Liver (tissue), 9 donors: ENCODE data around the gene CFAP299. TPM values are rescaled to one million over a fixed set of nuclear protein-coding genes. Genes with fewer than 3 reads are reported as not detected.
"Not testable (repeated sequence)": the region's sequence is repeated elsewhere in the genome, so short reads cannot be mapped to it uniquely, and the experiment has no call there.

Experiments used
- DNase-seq: peaks from one replicate; pipeline ENCODE4 v3.0.0-alpha.2; 2017; ENCODE audit warnings: low spot score
- H3K27ac ChIP-seq, 2 donors: one replicate each; pipeline ENCODE4 v1.7.0; 2013; ENCODE audit warnings: inconsistent platforms in 2 of 2, low read length in 2 of 2, control low read depth in 1 of 2, low read depth in 1 of 2, mild to moderate bottlenecking in 1 of 2
- H3K27me3 ChIP-seq, 4 donors: one replicate each; pipeline versions ENCODE4 v1.6.1 to v1.7.0; 2013; ENCODE audit warnings: low read length in 3 of 4, inconsistent platforms in 1 of 4, mild to moderate bottlenecking in 1 of 4, moderate library complexity in 1 of 4; ENCODE audit not compliant: control insufficient read depth in 4 of 4, insufficient read depth in 4 of 4
- H3K36me3 ChIP-seq, 4 donors: one replicate each; pipeline versions ENCODE4 v1.6.1 to v1.7.0; 2013; ENCODE audit warnings: low read length in 3 of 4, mild to moderate bottlenecking in 3 of 4, low read depth in 1 of 4, moderate library complexity in 1 of 4; ENCODE audit not compliant: control insufficient read depth in 4 of 4, insufficient read depth in 3 of 4
- H3K4me1 ChIP-seq, 4 donors: one replicate each; pipeline versions ENCODE4 v1.6.1 to v1.7.0; 2013; ENCODE audit warnings: low read length in 3 of 4, mild to moderate bottlenecking in 3 of 4, moderate library complexity in 1 of 4; ENCODE audit not compliant: control insufficient read depth in 4 of 4, insufficient read depth in 4 of 4
- H3K4me3 ChIP-seq, 3 donors: one replicate each; pipeline versions ENCODE4 v1.6.1 to v1.7.0; 2013; ENCODE audit warnings: low read length in 3 of 3, control low read depth in 1 of 3, low read depth in 1 of 3, mild to moderate bottlenecking in 1 of 3
- H3K9ac ChIP-seq, 2 donors: one replicate each; pipeline ENCODE4 v1.7.0; 2013; ENCODE audit warnings: low read length in 2 of 2, mild to moderate bottlenecking in 2 of 2, moderate library complexity in 2 of 2, control low read depth in 1 of 2, low read depth in 1 of 2
- H3K9me3 ChIP-seq, 4 donors: one replicate each; pipeline versions ENCODE4 v1.6.1 to v1.7.0; 2013; ENCODE audit warnings: low read length in 3 of 4; ENCODE audit not compliant: control insufficient read depth in 4 of 4
- ATF3 ChIP-seq: IDR thresholded peaks from 2 replicates; pipeline ENCODE4 v1.6.1; 2016; ENCODE audit warnings: antibody characterized with exemption
- EGR1 ChIP-seq, 2 donors: IDR thresholded peaks; 2 replicates each; pipeline ENCODE4 v1.6.1; 2016 to 2018; ENCODE audit warnings: antibody characterized with exemption in 2 of 2, low read depth in 2 of 2
- FOXA1 ChIP-seq: IDR thresholded peaks from 2 replicates; pipeline ENCODE4 v1.6.1; 2016; ENCODE audit warnings: antibody characterized with exemption
- FOXA2 ChIP-seq: IDR thresholded peaks from 2 replicates; pipeline ENCODE4 v1.6.1; 2016; ENCODE audit warnings: antibody characterized with exemption
- GABPA ChIP-seq, 2 donors: IDR thresholded peaks in 1 of 2; conservative IDR thresholded peaks in 1 of 2; 2 replicates each; pipeline ENCODE4 v1.6.1; 2016; ENCODE audit warnings: antibody characterized with exemption in 2 of 2, mild to moderate bottlenecking in 1 of 2, moderate library complexity in 1 of 2
- HNF4A ChIP-seq, 2 donors: conservative IDR thresholded peaks; 2 replicates each; pipeline ENCODE4 v1.6.1; 2016; ENCODE audit warnings: antibody characterized with exemption in 2 of 2, mild to moderate bottlenecking in 2 of 2
- HNF4G ChIP-seq: IDR thresholded peaks from 2 replicates; pipeline ENCODE4 v1.6.1; 2016; ENCODE audit warnings: antibody characterized with exemption
- JUND ChIP-seq, 2 donors: IDR thresholded peaks; 2 replicates each; pipeline ENCODE4 v1.6.1; 2016; ENCODE audit warnings: antibody characterized with exemption in 2 of 2
- MAX ChIP-seq: IDR thresholded peaks from 2 replicates; pipeline ENCODE4 v1.6.1; 2016; ENCODE audit warnings: antibody characterized with exemption
- NR2F2 ChIP-seq: IDR thresholded peaks from 2 replicates; pipeline ENCODE4 v1.6.1; 2016; ENCODE audit warnings: antibody characterized with exemption
- RAD21 ChIP-seq, 2 donors: IDR thresholded peaks; 2 replicates each; pipeline ENCODE4 v1.6.1; 2016; ENCODE audit warnings: antibody characterized with exemption in 2 of 2, mild to moderate bottlenecking in 2 of 2
- REST ChIP-seq: IDR thresholded peaks from 2 replicates; pipeline ENCODE4 v1.6.1; 2016; ENCODE audit warnings: antibody characterized with exemption, mild to moderate bottlenecking
- RXRA ChIP-seq, 2 donors: IDR thresholded peaks; 2 replicates each; pipeline ENCODE4 v1.6.1; 2017 to 2018; ENCODE audit warnings: antibody characterized with exemption in 2 of 2, mild to moderate bottlenecking in 1 of 2
- SP1 ChIP-seq: IDR thresholded peaks from 2 replicates; pipeline ENCODE4 v1.6.1; 2018; ENCODE audit warnings: antibody characterized with exemption, mild to moderate bottlenecking
- TAF1 ChIP-seq: conservative IDR thresholded peaks from 2 replicates; pipeline ENCODE4 v1.6.1; 2016; ENCODE audit warnings: antibody characterized with exemption, mild to moderate bottlenecking
- YY1 ChIP-seq: IDR thresholded peaks from 2 replicates; pipeline ENCODE4 v1.6.1; 2016; ENCODE audit warnings: antibody characterized with exemption, mild to moderate bottlenecking
- WGBS: extraction: QIAGEN DNeasy Blood & Tissue Kit; methylation state at CpG from one replicate; pipeline ENCODE4 v1.1.7; 2013; 5-methylcytosine and 5-hydroxymethylcytosine counted together
- polyA plus RNA-seq, 2 donors: library from polyadenylated mRNA; stranded (reverse) in 1 of 2; unstranded in 1 of 2; fragments of 200-250 nt in 1 of 2; fragments of >200 nt in 1 of 2; fragmentation: Nextera tagmentation in 1 of 2; extraction: Ambion mirVana in 1 of 2; gene quantifications; one replicate each; pipeline versions ENCODE4 v1.2.1 to v1.2.3, GENCODE V29; 2013 to 2015
- total RNA-seq, 2 donors: library from RNA; depleted of rRNA; stranded (reverse); fragments of >200 nt; gene quantifications; one replicate each; pipeline ENCODE4 v1.2.3, GENCODE V29; 2014
- TF ChIP-seq, protein P1 (sequence below): fragments of 150-350 bp; IDR thresholded peaks from 2 replicates; pipeline ENCODE4 v1.5.1; 2017; ENCODE audit warnings: improper control_type of control experiment, low read depth, low read length; ENCODE audit not compliant: missing input control
- TF ChIP-seq, protein P2 (sequence below): IDR thresholded peaks from 2 replicates; pipeline ENCODE4 v1.6.1; 2016; ENCODE audit warnings: antibody characterized with exemption
- donor health status: healthy.
- donor health status: healthy.
- donor health status: healthy.
- donor health status: healthy.
- donor health status: healthy.

Gene CFAP299
- total and polyA plus RNA-seq, 4 donors: not detected

DNA sequence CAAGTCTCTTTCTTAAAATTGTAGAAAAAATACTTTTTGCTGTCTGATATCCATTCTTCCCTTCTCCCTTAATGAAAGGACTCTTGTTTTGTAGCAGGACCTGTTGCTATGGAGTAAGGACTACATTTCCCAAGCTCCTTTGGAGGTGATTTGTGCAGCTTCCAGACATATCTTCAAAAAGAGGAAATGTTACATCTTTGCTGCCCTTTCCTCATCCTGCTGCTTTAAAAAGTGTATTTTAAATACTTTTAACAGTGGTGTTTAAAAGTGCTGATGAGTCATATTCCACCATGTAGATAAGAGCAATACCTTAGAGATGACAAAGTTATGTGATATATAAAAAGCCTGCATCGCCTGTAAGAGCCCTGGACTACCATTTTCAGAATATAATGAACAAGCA is 98.7 kb downstream of the CFAP299 start:
- DNase-seq: no peak
- H3K4me3 ChIP-seq: no peak overlapping the region
- H3K9me3 ChIP-seq: no peaks in the 10 kb centered on the region
- no peak for TF ChIP-seq NR2F2
- TF ChIP-seq YY1: no peak
- TF ChIP-seq HNF4A (conservative IDR thresholded peaks at IDR 0.05): no peak
- no peak for TF ChIP-seq MAX
- TF ChIP-seq SP1: no peak
- TF ChIP-seq TAF1: no peak
- TF ChIP-seq, protein P1, sequence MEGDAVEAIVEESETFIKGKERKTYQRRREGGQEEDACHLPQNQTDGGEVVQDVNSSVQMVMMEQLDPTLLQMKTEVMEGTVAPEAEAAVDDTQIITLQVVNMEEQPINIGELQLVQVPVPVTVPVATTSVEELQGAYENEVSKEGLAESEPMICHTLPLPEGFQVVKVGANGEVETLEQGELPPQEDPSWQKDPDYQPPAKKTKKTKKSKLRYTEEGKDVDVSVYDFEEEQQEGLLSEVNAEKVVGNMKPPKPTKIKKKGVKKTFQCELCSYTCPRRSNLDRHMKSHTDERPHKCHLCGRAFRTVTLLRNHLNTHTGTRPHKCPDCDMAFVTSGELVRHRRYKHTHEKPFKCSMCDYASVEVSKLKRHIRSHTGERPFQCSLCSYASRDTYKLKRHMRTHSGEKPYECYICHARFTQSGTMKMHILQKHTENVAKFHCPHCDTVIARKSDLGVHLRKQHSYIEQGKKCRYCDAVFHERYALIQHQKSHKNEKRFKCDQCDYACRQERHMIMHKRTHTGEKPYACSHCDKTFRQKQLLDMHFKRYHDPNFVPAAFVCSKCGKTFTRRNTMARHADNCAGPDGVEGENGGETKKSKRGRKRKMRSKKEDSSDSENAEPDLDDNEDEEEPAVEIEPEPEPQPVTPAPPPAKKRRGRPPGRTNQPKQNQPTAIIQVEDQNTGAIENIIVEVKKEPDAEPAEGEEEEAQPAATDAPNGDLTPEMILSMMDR: no peak
- TF ChIP-seq, protein P2, sequence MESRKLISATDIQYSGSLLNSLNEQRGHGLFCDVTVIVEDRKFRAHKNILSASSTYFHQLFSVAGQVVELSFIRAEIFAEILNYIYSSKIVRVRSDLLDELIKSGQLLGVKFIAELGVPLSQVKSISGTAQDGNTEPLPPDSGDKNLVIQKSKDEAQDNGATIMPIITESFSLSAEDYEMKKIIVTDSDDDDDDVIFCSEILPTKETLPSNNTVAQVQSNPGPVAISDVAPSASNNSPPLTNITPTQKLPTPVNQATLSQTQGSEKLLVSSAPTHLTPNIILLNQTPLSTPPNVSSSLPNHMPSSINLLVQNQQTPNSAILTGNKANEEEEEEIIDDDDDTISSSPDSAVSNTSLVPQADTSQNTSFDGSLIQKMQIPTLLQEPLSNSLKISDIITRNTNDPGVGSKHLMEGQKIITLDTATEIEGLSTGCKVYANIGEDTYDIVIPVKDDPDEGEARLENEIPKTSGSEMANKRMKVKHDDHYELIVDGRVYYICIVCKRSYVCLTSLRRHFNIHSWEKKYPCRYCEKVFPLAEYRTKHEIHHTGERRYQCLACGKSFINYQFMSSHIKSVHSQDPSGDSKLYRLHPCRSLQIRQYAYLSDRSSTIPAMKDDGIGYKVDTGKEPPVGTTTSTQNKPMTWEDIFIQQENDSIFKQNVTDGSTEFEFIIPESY: no peak
- TF ChIP-seq EGR1 (IDR thresholded peaks at IDR 0.05; ENCODE audit: low read depth in 2 of 2): no peak
- TF ChIP-seq RAD21 (IDR thresholded peaks at IDR 0.05): no peak
- no peak for TF ChIP-seq JUND (IDR thresholded peaks at IDR 0.05)
- no peak for TF ChIP-seq ATF3
- no peak for TF ChIP-seq GABPA (IDR thresholded peaks at IDR 0.05 in 1 of 2, conservative IDR thresholded peaks at IDR 0.05 in 1 of 2)
- TF ChIP-seq FOXA1: no peak
- TF ChIP-seq RXRA (IDR thresholded peaks at IDR 0.05): no peak
- TF ChIP-seq REST: no peak
- no peak for TF ChIP-seq FOXA2
- peaks cover 0 to 5% (median 0%) of the 10 kb centered on the region in 4 donors for H3K27me3 ChIP-seq
- WGBS: 76% methylated on average over 1 of the region's 1 CpG
- H3K27ac ChIP-seq: no peak overlapping the region
- no peaks in the 10 kb centered on the region for H3K4me1 ChIP-seq
- H3K9ac ChIP-seq: no peak overlapping the region
- no peaks in the 10 kb centered on the region for H3K36me3 ChIP-seq

GRCh38 chr4:80438016-80438415 is 102.5 kb downstream of the CFAP299 start:
- no peak overlapping the region for H3K9ac ChIP-seq
- no peaks in the 10 kb centered on the region for H3K4me1 ChIP-seq
- H3K4me3 ChIP-seq: no peak overlapping the region
- H3K27me3 ChIP-seq: peaks cover 0 to 2% (median 0%) of the 10 kb centered on the region in 4 donors
- no peaks in the 10 kb centered on the region for H3K9me3 ChIP-seq
- no peak overlapping the region for H3K27ac ChIP-seq
- WGBS: 47% methylated on average over 1 of the region's 1 CpG
- no peak for DNase-seq
- H3K36me3 ChIP-seq: no peaks in the 10 kb centered on the region
- TF ChIP-seq ATF3: no peak
- TF ChIP-seq EGR1 (IDR thresholded peaks at IDR 0.05; ENCODE audit: low read depth in 2 of 2): no peak
- TF ChIP-seq RXRA (IDR thresholded peaks at IDR 0.05): no peak
- no peak for TF ChIP-seq JUND (IDR thresholded peaks at IDR 0.05)
- TF ChIP-seq HNF4G: no peak
- TF ChIP-seq TAF1: no peak

DNA sequence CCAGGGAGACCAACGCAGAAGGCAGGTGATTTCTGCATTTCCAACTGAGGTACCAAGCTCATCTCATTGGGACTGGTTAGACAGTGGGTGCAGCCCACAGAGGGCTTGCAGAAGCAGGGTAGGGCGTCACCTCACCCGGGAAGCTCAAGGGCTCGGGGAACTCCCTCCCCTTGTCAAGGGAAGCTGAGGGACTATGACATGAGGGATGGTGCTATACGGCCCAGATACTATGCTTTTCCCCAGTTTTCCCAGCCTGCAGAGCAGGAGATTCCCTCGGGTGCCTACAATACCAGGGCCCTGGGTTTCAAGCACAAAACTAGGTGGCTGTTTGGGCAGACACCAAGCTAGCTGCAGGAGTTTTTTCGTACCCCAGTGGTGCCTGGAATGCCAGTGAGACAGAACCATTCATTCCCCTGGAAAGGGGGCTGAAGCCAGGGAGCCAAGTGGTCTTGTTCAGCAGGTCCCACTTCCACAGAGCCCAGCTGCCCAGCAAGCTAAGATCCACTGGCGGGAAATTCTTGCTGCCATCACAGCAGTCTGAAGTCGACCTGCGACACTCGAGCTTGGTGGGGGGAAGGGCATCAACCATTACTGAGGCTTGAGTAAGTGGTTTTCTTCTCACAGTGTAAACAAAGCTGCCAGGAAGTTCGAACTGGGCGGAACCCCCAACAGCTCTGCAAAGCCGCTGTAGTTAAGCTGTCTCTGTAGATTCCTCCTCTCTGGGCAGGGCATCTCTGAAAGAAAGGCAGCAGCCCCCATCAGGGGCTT is 103.9 kb downstream of the CFAP299 start:
- not testable (repeated sequence) for H3K4me3 ChIP-seq, H3K27ac ChIP-seq, H3K27me3 ChIP-seq, H3K9ac ChIP-seq, H3K9me3 ChIP-seq, DNase-seq, H3K36me3 ChIP-seq, H3K4me1 ChIP-seq
- WGBS: 49% methylated on average over 14 of the region's 14 CpGs
